ENCODE measurements around the gene TSPAN5. TPM values are rescaled to one million over a fixed set of nuclear protein-coding genes. Genes with fewer than 3 reads are reported as not detected.

Gene TSPAN5
- polyA plus RNA-seq, 1 donor from 2014 or later, result 18.8 TPM

DNA sequence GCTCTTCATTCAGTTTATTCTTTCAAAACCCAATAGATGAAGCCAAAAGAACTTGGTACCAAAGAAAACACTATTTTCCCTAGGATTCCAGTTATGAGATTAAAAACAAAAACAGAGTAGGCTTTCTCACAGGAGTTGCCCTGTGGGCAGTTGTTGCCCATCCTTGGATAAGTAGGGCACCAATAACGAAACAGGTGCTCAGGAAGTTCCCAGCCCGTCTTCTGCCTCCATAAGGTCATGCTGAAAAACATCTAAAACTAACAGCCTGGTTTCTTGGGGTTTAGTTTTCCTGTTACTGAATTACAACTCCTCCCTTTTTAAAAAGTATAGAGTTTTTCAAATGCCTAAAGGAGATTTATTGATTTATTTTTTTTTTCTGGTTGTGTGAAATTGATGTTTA, 14.7 kb downstream of the TSPAN5 start:
- Histone ChIP-seq H3K9ac (ENCODE audit: low read length) (no peak overlapping the region), H3K79me2 (replicated peaks; ENCODE audit: insufficient read depth, low read length) (peaks cover 16% of the 10 kb centered on the region), H3K4me3 (ENCODE audit: low read length) (no peak overlapping the region), H4K20me1 (ENCODE audit: insufficient read depth) (no peaks in the 10 kb centered on the region), H3K27me3 (ENCODE audit: insufficient read depth, low read depth, low read length) (no peaks in the 10 kb centered on the region), H3K36me3 (ENCODE audit: insufficient read depth, low read length) (no peaks in the 10 kb centered on the region), H3K9me3 (ENCODE audit: low read length) (no peaks in the 10 kb centered on the region), H3K4me2 (ENCODE audit: low read length) (no peak overlapping the region), H3F3A (ENCODE audit: insufficient read depth, low read length, poor library complexity, severe bottlenecking) (no peaks in the 10 kb centered on the region), H3K27ac (ENCODE audit: low read length) (no peak overlapping the region), H3K9me2 (ENCODE audit: insufficient read depth, low read length) (no peaks in the 10 kb centered on the region), H2AFZ (ENCODE audit: low read depth, low read length) (no peak overlapping the region)
- TF ChIP-seq MXI1 (conservative IDR thresholded peaks at IDR 0.05; ENCODE audit: poor library complexity, severe bottlenecking), result no peak
- TF ChIP-seq POLR2AphosphoS5 (IDR thresholded peaks at IDR 0.05), result no peak
- TF ChIP-seq, protein P1, sequence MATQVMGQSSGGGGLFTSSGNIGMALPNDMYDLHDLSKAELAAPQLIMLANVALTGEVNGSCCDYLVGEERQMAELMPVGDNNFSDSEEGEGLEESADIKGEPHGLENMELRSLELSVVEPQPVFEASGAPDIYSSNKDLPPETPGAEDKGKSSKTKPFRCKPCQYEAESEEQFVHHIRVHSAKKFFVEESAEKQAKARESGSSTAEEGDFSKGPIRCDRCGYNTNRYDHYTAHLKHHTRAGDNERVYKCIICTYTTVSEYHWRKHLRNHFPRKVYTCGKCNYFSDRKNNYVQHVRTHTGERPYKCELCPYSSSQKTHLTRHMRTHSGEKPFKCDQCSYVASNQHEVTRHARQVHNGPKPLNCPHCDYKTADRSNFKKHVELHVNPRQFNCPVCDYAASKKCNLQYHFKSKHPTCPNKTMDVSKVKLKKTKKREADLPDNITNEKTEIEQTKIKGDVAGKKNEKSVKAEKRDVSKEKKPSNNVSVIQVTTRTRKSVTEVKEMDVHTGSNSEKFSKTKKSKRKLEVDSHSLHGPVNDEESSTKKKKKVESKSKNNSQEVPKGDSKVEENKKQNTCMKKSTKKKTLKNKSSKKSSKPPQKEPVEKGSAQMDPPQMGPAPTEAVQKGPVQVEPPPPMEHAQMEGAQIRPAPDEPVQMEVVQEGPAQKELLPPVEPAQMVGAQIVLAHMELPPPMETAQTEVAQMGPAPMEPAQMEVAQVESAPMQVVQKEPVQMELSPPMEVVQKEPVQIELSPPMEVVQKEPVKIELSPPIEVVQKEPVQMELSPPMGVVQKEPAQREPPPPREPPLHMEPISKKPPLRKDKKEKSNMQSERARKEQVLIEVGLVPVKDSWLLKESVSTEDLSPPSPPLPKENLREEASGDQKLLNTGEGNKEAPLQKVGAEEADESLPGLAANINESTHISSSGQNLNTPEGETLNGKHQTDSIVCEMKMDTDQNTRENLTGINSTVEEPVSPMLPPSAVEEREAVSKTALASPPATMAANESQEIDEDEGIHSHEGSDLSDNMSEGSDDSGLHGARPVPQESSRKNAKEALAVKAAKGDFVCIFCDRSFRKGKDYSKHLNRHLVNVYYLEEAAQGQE (IDR thresholded peaks at IDR 0.05; ENCODE audit: borderline replicate concordance), result no peak
- TF ChIP-seq EZH2 (IDR thresholded peaks at IDR 0.05; ENCODE audit: borderline replicate concordance, insufficient read depth, low read length, poor library complexity, severe bottlenecking), result no peak
- no peak for TF ChIP-seq RAD21 (conservative IDR thresholded peaks at IDR 0.05)
- TF ChIP-seq, protein P2, sequence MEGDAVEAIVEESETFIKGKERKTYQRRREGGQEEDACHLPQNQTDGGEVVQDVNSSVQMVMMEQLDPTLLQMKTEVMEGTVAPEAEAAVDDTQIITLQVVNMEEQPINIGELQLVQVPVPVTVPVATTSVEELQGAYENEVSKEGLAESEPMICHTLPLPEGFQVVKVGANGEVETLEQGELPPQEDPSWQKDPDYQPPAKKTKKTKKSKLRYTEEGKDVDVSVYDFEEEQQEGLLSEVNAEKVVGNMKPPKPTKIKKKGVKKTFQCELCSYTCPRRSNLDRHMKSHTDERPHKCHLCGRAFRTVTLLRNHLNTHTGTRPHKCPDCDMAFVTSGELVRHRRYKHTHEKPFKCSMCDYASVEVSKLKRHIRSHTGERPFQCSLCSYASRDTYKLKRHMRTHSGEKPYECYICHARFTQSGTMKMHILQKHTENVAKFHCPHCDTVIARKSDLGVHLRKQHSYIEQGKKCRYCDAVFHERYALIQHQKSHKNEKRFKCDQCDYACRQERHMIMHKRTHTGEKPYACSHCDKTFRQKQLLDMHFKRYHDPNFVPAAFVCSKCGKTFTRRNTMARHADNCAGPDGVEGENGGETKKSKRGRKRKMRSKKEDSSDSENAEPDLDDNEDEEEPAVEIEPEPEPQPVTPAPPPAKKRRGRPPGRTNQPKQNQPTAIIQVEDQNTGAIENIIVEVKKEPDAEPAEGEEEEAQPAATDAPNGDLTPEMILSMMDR (IDR thresholded peaks at IDR 0.05; ENCODE audit: poor library complexity, severe bottlenecking), result no peak
- no peak for TF ChIP-seq TAF1 (IDR thresholded peaks at IDR 0.05; ENCODE audit: low read depth)
- no peak for TF ChIP-seq SMC3 (conservative IDR thresholded peaks at IDR 0.05; ENCODE audit: poor library complexity)
- TF ChIP-seq EP300 (conservative IDR thresholded peaks at IDR 0.05; ENCODE audit: poor library complexity, severe bottlenecking), result no peak

DNA sequence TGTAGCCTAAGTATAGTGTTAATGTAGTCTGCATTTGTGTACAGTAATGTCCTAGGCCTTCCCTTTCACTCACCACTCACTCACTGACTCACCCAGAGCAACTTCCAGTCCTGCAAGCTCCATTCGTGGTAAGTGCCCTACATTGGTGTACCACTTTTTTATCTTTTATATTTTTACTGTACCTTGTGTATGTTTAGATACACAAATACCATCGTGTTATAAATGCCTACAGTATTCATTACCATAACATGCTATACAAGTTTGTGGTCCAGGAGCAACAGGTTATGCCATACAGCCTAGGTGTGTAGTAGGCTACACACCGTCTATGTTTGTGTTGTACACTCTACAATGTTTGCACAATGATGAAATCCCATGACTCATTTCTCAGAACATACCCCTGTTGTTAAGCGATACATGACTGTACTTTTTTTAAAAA, 15.4 kb downstream of the TSPAN5 start:
- no peaks in the 10 kb centered on the region for H4K20me1 ChIP-seq (ENCODE audit: insufficient read depth)

More for the DNA sequence above, 15.4 kb downstream of the TSPAN5 start:
- H3K36me3 ChIP-seq (ENCODE audit: insufficient read depth, low read length), result no peaks in the 10 kb centered on the region
- H3K9ac ChIP-seq (ENCODE audit: low read length), result no peak overlapping the region
- H3F3A ChIP-seq (ENCODE audit: insufficient read depth, low read length, poor library complexity, severe bottlenecking), result no peaks in the 10 kb centered on the region
- no peak for TF ChIP-seq MXI1 (conservative IDR thresholded peaks at IDR 0.05; ENCODE audit: poor library complexity, severe bottlenecking)
- H3K9me3 ChIP-seq (ENCODE audit: low read length), result no peaks in the 10 kb centered on the region
- no peaks in the 10 kb centered on the region for H3K9me2 ChIP-seq (ENCODE audit: insufficient read depth, low read length)
- H3K4me2 ChIP-seq (ENCODE audit: low read length), result no peak overlapping the region
- H3K27ac ChIP-seq (ENCODE audit: low read length), result no peak overlapping the region
- no peak overlapping the region for H3K4me3 ChIP-seq (ENCODE audit: low read length)
- no peak overlapping the region for H2AFZ ChIP-seq (ENCODE audit: low read depth, low read length)
- peaks cover 16% of the 10 kb centered on the region for H3K79me2 ChIP-seq (replicated peaks; ENCODE audit: insufficient read depth, low read length)
- no peaks in the 10 kb centered on the region for H3K27me3 ChIP-seq (ENCODE audit: insufficient read depth, low read depth, low read length)

Measured in neural cell (in vitro differentiated cells).